Hepatocyte (in vitro differentiated cells): ENCODE data around the gene IL11RA. TPM values are rescaled to one million over a fixed set of nuclear protein-coding genes. Genes with fewer than 3 reads are reported as not detected.

Experiments used
- DNase-seq: peaks from one replicate; pipeline ENCODE4 v3.0.0-alpha.2; 2016; ENCODE audit warnings: low spot score
- H2AFZ ChIP-seq: fragments of 200-600 bp; sonication (generic); 2 replicates; pipeline ENCODE4 v1.6.0; 2016; ENCODE audit warnings: antibody characterized with exemption, mild to moderate bottlenecking
- H3K27ac ChIP-seq: fragments of 200-600 bp; sonication (generic); 2 replicates; pipeline ENCODE4 v1.5.1; 2016; ENCODE audit warnings: mild to moderate bottlenecking
- H3K27me3 ChIP-seq: fragments of 200-600 bp; sonication (generic); 2 replicates; pipeline ENCODE4 v1.6.1; 2016
- H3K36me3 ChIP-seq: fragments of 200-600 bp; sonication (generic); replicated peaks from 2 replicates; pipeline ENCODE4 v1.5.1; 2016; ENCODE audit warnings: low read depth; ENCODE audit not compliant: insufficient read depth
- H3K4me1 ChIP-seq: fragments of 200-600 bp; sonication (generic); 2 replicates; pipeline ENCODE4 v1.5.1; 2016; ENCODE audit warnings: mild to moderate bottlenecking, moderate library complexity; ENCODE audit not compliant: insufficient read depth
- H3K4me2 ChIP-seq: fragments of 200-600 bp; sonication (generic); 2 replicates; pipeline ENCODE4 v1.6.0; 2016
- H3K4me3 ChIP-seq: fragments of 200-600 bp; sonication (generic); 2 replicates; pipeline ENCODE4 v1.5.1; 2016; ENCODE audit warnings: mild to moderate bottlenecking
- H3K79me2 ChIP-seq: fragments of 200-600 bp; sonication (generic); 2 replicates; pipeline ENCODE4 v1.6.0; 2017; ENCODE audit warnings: mild to moderate bottlenecking
- H3K9me2 ChIP-seq: fragments of 200-600 bp; sonication (generic); replicated peaks from 2 replicates; pipeline ENCODE4 v1.6.0; 2017; ENCODE audit warnings: mild to moderate bottlenecking; ENCODE audit not compliant: insufficient read depth
- H3K9me3 ChIP-seq: fragments of 200-600 bp; sonication (generic); 2 replicates; pipeline ENCODE4 v1.5.1; 2016; ENCODE audit warnings: low read depth, mild to moderate bottlenecking
- H4K20me1 ChIP-seq: fragments of 200-600 bp; sonication (generic); 2 replicates; pipeline ENCODE4 v1.6.0; 2016; ENCODE audit warnings: mild to moderate bottlenecking; ENCODE audit not compliant: insufficient read depth, poor library complexity, severe bottlenecking
- CTCF ChIP-seq: fragments of 200-600 bp; sonication (generic); IDR thresholded peaks from 2 replicates; pipeline ENCODE4 v1.5.1; 2016; ENCODE audit warnings: antibody characterized with exemption, mild to moderate bottlenecking; ENCODE audit not compliant: poor library complexity
- EZH2 ChIP-seq: fragments of 200-600 bp; sonication (generic); IDR thresholded peaks from 2 replicates; pipeline ENCODE4 v1.6.1; 2016; ENCODE audit warnings: antibody characterized with exemption, mild to moderate bottlenecking, borderline replicate concordance
- EZH2phosphoT487 ChIP-seq: fragments of 200-600 bp; sonication (generic); IDR thresholded peaks from one replicate; pipeline ENCODE4 v1.6.1; 2018; ENCODE audit warnings: antibody characterized with exemption, mild to moderate bottlenecking, low read depth, moderate library complexity; ENCODE audit not compliant: unreplicated experiment, severe bottlenecking
- WGBS: methylation state at CpG from one replicate; pipeline ENCODE4 v1.1.6; 2016; ENCODE audit warnings: low lambda C conversion rate; ENCODE audit errors: missing lambda C conversion rate; 5-methylcytosine and 5-hydroxymethylcytosine counted together
- polyA plus RNA-seq: library from polyadenylated mRNA; unstranded; fragments of >200 nt; fragmentation: Nextera tagmentation; extraction: Ambion mirVana; gene quantifications from 2 replicates; pipeline ENCODE4 v1.2.1, GENCODE V29; 2016
- total RNA-seq: library from RNA; depleted of rRNA; stranded (reverse); fragments of >200 nt; gene quantifications from 2 replicates; pipeline ENCODE4 v1.2.3, GENCODE V29; 2014

The IL11RA gene
- total and polyA plus RNA-seq, 2 experiments from 2014 or later: 74.6 to 97.2 TPM

GRCh38 chr9:34624475-34625185 lies 27.4 kb upstream of the IL11RA start:
- Histone ChIP-seq H3K79me2 (peaks cover 2% of the 10 kb centered on the region), H3K4me3 (no peak overlapping the region), H3K9me2 (no peaks in the 10 kb centered on the region), H4K20me1 (no peaks in the 10 kb centered on the region), H2AFZ (no peak overlapping the region), H3K9me3 (no peaks in the 10 kb centered on the region), H3K27me3 (peaks cover 66% of the 10 kb centered on the region), H3K4me2 (no peak overlapping the region), H3K4me1 (peaks cover under 1% of the 10 kb centered on the region), H3K36me3 (no peaks in the 10 kb centered on the region), H3K27ac (no peak overlapping the region)
- no peak for DNase-seq
- peak; percentile 86 for TF ChIP-seq EZH2
- TF ChIP-seq CTCF: no peak
- TF ChIP-seq EZH2phosphoT487: peak; percentile 17
- WGBS: 26% methylated on average over 37 of the region's 39 CpGs

GRCh38 chr9:34625186-34625486 lies 26.8 kb upstream of the IL11RA start:
- peaks cover 2% of the 10 kb centered on the region for H3K4me1 ChIP-seq
- H3K9me2 ChIP-seq: no peaks in the 10 kb centered on the region
- H4K20me1 ChIP-seq: no peaks in the 10 kb centered on the region
- no peak for DNase-seq
- no peaks in the 10 kb centered on the region for H3K36me3 ChIP-seq
- no peak overlapping the region for H2AFZ ChIP-seq
- no peak overlapping the region for H3K27ac ChIP-seq
- H3K9me3 ChIP-seq: no peaks in the 10 kb centered on the region
- H3K27me3 ChIP-seq: peaks cover 72% of the 10 kb centered on the region
- no peak overlapping the region for H3K4me2 ChIP-seq
- H3K4me3 ChIP-seq: no peak overlapping the region
- WGBS: 67% methylated on average over 3 of the region's 3 CpGs
- no peak for TF ChIP-seq CTCF
- TF ChIP-seq EZH2: no peak
- H3K79me2 ChIP-seq: no peaks in the 10 kb centered on the region

GRCh38 chr9:34627716-34628655 lies 24.0 kb upstream of the IL11RA start:
- Histone ChIP-seq H3K4me2 (peak overlapping the region; percentile 97), H3K4me1 (peaks cover 4% of the 10 kb centered on the region), H3K9me2 (no peaks in the 10 kb centered on the region), H3K27ac (no peak overlapping the region), H3K27me3 (peaks cover 76% of the 10 kb centered on the region), H3K79me2 (no peaks in the 10 kb centered on the region), H3K36me3 (no peaks in the 10 kb centered on the region), H3K9me3 (no peaks in the 10 kb centered on the region), H2AFZ (no peak overlapping the region), H3K4me3 (no peak overlapping the region), H4K20me1 (no peaks in the 10 kb centered on the region)
- TF ChIP-seq EZH2 (no peak), CTCF (no peak), EZH2phosphoT487 (no peak)
- WGBS: 64% methylated on average over 20 of the region's 20 CpGs
- DNase-seq: no peak
